GM18502 (cell line): Measurements from ENCODE around the gene XRRA1.
"Not testable (repeated sequence)": the region's sequence is repeated elsewhere in the genome, so short reads cannot be mapped to it uniquely, and the experiment has no call there.

Experiments
- ATAC-seq: cut with Tn5 transposase; IDR thresholded peaks from one replicate; pipeline ENCODE4 v1.9.1; 2021; ENCODE audit warnings: mild to moderate bottlenecking; ENCODE audit not compliant: unreplicated experiment, poor library complexity

The XRRA1 gene

DNA sequence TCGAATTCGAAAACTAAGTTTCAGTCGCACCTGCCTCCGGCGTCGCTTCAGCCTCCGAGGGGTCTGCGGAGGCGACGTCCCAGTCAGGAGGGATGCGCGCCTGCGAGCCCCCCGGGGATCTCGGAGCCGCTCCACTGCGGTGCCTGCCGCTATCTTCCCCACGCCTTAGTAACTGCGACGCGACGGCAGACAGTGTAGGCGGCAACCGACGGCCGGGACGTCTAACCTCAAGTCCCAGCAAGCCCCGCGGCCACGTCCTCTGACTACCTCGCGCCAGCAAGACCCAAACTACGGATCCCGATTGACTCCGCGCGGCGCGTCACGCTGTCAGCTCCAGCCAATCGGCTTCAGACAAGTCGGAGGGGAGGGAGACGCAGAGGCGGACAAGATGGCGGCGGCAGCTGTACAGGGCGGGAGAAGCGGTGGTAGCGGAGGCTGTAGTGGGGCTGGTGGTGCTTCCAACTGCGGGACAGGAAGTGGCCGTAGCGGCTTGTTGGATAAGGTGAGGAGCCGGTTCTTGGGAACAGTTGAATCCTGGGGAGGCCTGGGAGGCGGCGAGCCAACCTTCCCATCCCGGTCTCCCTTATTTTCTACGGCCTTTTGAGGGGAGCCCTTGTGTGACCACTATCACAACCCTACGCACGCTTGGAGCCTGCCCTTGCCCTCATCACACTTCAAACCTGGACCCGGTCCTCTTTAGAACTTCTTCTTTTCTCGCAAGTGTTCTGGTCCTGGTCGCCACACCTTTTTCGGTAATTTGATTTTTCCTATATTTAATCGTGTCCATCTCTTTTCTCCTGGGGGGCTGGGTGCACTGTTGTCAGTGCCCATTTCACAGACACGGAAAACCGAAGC lies at the start of gene XRRA1, which contains the start of gene SPCS2:
Gene XRRA1 (minus strand): TSS at position 194 of the 855 bp plus-strand sequence. CDS start 8,213 bp downstream, outside the sequence.
Gene SPCS2 (plus strand): TSS at position 369 of the 855 bp plus-strand sequence. CDS start 20 bp downstream, at position 389.
- peak; percentile 92 for ATAC-seq

- peak; percentile 36 for ATAC-seq
Measured at GRCh38 chr11:74992852-74993251, 44.0 kb upstream of the XRRA1 start.

GRCh38 chr11:74990941-74991340 lies 42.0 kb upstream of the XRRA1 start:
- no peak for ATAC-seq

- ATAC-seq: not testable (repeated sequence)
Measured at GRCh38 chr11:74990150-74990549, 41.3 kb upstream of the XRRA1 start.

- peak; percentile 6 for ATAC-seq
Measured at GRCh38 chr11:74989260-74989638, 40.4 kb upstream of the XRRA1 start.

DNA sequence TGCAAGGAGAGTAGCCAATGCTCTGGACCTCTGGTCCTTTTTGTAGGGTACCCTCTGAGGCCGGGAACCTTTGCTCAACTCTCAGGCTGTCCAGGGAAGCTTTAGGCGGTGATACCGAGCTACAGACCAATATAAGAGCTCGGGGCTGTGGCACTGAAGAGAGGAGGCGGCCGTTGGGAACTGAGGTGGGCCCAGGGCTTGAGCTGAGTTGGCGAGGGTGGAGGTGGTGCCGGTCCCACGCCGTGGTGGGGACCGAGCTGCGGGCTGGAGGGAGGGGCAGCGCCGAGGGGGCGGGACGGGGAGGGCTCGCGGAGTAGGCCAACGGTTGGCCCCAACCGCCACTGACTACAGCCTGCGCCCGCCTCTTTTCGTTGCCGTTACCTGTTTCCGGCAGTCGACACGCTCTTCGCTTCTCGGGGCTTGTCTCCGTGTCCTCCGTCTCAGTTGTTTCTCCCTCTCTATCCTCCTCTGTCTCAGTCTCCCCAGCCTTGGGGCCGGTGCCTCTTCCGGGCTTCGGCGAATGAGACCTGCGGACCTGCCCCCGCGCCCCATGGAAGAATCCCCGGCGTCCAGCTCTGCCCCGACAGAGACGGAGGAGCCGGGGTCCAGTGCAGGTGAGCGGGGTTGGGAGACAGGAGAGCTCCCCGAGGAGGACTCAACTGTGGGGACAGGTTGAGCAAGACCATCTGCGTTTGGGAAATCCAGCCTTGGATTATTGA lies 39.8 kb upstream of the XRRA1 start, which contains the start of gene NEU3:
Gene NEU3 (plus strand): TSS at position 393 of the 719 bp plus-strand sequence. CDS start 128 bp downstream, at position 521.
- peak; percentile 80 for ATAC-seq

DNA sequence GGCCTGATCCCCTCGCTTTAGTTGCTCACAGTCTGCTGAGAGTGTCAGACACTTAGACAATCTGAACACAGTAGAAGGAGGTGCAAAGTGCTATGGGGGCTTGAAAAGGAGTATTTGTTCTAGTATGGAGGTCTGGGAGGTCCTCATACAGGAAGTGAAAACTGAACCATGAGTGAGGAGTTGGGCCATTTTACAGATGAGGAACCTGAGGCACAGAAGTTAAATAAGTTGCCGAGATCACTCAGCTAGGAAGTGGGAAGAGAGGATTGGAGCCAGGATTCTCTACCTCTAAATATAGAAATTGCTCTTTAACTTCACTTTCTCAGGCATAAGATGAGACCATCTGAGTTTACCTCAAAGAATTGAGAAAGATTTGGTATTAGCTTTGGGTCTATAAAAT lies 35.8 kb upstream of the XRRA1 start:
- no peak for ATAC-seq

GRCh38 chr11:74984070-74984469 lies 35.2 kb upstream of the XRRA1 start:
- ATAC-seq: no peak

DNA sequence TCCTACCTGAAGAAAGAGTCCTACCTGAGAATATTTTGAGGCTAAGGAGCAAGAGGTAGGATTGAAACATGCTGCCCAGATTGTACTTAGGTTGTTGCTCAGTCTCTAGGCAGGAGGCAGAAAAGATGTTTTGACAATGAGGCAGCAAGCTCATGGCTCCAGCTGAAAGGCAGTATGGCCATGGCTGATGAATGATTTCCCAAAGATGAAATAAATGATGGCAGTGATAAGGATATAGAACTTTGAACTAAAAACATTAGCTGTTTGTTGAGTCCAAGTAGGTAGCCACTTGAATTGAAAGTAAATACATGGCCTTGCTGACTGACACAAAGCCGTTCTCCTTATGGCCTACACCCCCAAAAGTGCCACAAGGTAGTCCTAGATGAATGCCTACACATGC lies 33.0 kb upstream of the XRRA1 start:
- ATAC-seq: no peak

DNA sequence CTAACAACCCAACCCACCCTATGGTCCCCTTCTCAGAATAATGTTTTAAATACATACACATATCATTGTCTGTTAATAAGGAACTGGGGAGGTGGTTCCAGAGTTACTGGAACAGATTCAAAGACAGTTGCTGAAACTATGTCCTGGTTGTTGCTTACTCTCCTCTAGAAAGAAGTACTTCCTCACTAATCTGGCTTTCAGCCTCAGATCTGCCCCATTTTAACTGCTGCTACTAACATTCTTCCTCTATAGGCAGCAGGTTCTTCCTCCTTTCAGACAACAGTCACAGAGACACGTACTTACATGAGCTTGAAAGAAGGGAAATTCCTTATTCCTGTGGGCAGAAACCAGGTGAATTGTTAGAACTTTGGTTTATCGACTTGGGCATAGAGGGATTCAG lies 31.7 kb upstream of the XRRA1 start:
- ATAC-seq: no peak

DNA sequence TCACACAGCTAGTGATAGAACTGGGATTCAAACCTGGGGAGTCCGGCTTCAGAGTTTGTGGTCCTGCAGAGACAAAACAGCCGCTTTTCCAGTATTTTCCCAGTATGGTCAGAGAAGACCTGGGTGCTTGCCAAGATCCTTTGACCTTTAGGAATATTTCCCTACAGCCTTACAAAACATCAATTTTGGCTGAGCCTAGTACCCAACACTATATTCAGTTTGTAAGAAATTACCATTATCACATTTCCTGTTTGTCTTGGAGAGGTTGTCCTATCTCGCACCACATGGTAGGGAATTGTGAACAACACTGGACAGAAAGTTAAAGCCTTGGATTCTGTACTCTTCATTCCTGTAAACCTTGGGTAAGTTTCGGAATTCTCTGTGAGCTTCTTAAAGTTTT lies 29.1 kb upstream of the XRRA1 start:
- no peak for ATAC-seq

- ATAC-seq: no peak
Measured at GRCh38 chr11:74971424-74971823, 22.5 kb upstream of the XRRA1 start.

DNA sequence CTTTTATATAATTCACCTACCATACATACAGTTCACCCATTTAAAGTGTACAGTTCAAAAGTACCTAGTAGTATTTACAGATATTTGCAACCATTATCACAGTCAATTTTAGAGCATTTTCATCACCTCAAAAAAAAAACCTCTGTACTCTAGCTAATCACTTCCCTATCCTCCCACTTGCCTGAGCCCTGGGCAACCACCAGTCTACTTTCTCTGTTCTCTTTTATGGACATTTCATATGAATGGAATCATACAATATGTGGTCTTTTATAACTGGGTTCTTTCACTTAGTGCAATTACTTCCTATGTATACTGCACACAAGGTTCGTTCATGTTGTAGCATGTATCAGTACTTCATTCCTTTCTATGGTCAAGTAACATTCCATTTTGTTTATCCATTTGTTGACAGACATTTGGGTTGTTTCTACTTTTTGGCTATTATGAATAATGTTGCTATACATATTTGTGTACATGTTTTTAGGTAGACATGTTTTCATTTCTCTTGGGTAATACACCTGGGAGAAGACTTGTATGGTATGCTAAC lies 22.0 kb upstream of the XRRA1 start:
- no peak for ATAC-seq

DNA sequence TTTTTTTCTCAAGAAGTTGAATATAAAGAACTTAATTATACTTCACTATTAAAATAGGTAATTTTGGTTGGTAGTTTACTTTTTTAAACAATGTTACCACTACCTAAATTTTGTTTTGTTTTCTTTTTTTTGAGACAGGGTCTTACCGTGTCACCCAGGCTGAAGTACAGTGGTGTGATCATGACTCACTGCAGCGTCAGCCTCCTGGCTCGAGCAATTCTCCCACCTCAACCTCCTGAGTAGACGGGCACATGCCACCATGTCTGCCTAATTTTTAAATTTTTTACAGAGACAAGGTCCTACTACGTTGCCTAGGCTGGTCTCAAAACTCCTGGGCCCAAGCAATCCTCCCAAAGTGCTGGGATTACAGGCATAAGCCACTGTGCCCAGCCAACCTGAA lies 17.8 kb upstream of the XRRA1 start:
- ATAC-seq: no peak

GRCh38 chr11:74960128-74960527 lies 11.2 kb upstream of the XRRA1 start:
- ATAC-seq: not testable (repeated sequence)

- no peak for ATAC-seq
Measured at GRCh38 chr11:74957937-74958629, 9.2 kb upstream of the XRRA1 start.

GRCh38 chr11:74956397-74957015 lies 7.6 kb upstream of the XRRA1 start:
- no peak for ATAC-seq

GRCh38 chr11:74954199-74954598 lies 5.3 kb upstream of the XRRA1 start:
- no peak for ATAC-seq

- no peak for ATAC-seq
Measured at GRCh38 chr11:74953451-74953850, 4.6 kb upstream of the XRRA1 start.

DNA sequence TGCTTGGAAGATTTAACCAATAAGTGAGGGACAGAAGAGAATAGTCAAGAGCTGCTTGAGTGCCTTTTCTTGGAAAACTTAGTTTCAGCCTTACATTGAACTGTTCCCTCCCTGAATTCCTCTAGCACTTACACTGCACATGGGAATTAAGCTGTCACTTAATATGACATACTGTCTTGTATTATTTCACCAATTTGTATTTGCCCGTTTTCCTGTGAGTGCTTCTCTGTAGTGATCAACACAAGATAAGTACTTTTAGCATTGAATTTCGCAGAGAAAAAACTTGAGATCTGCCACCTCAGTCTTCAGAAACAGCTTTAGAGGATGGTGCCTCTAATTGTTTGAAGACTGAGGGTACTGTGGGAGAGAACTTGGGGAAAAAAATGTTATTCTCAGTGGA lies 3.9 kb upstream of the XRRA1 start:
- ATAC-seq: no peak
